IPS-NIHi7 (cell line): ENCODE data around the gene MACC1.
"Not testable (repeated sequence)": the region's sequence is repeated elsewhere in the genome, so short reads cannot be mapped to it uniquely, and the experiment has no call there.

Source experiments
- DNase-seq: peaks from one replicate; pipeline ENCODE4 v3.0.0; 2012; ENCODE audit warnings: mixed read lengths; ENCODE audit errors: extremely low spot score

Gene MACC1

GRCh38 chr7:20131776-20132175, 85.4 kb downstream of the MACC1 start:
- no peak for DNase-seq

GRCh38 chr7:20129920-20130319, 87.3 kb downstream of the MACC1 start:
- DNase-seq: no peak

GRCh38 chr7:20128001-20128400, 89.2 kb downstream of the MACC1 start:
- no peak for DNase-seq

DNA sequence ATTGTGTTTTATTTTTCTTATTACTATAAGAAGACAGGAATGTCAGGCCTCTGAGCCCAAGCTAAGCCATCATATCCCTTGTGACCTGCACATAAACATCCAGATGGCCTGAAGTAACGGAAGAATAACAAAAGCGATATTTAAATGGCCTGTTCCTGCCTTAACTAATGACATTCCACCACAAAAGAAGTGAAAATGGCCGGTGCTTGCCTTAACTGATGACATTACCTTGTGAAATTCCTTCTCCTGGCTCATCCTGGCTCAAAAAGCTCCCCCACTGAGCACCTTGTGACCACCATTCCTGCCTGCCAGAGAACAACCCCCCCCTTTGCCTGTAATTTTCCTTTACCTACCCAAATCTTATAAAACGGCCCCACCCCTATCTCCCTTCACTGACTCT, 91.1 kb downstream of the MACC1 start:
- not testable (repeated sequence) for DNase-seq

DNA sequence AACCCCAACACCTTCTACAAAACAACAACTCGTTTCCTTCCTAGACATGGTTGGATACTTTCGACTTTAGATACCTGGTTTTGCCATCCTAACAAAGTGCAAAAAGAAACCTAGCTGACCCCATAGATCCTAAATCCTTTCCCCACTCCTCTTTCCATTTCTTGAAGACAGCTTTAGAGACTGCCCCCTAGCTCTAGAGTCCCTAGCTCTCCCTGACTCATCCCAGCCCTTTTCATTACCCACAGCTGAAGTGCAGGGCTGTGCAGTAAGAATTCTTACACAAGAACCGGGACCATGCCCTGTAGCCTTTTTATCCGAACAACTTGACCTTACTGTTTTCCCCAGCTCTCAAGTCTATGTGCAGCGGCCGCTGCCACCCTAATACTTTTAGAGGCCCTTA, 93.1 kb downstream of the MACC1 start:
- not testable (repeated sequence) for DNase-seq

DNA sequence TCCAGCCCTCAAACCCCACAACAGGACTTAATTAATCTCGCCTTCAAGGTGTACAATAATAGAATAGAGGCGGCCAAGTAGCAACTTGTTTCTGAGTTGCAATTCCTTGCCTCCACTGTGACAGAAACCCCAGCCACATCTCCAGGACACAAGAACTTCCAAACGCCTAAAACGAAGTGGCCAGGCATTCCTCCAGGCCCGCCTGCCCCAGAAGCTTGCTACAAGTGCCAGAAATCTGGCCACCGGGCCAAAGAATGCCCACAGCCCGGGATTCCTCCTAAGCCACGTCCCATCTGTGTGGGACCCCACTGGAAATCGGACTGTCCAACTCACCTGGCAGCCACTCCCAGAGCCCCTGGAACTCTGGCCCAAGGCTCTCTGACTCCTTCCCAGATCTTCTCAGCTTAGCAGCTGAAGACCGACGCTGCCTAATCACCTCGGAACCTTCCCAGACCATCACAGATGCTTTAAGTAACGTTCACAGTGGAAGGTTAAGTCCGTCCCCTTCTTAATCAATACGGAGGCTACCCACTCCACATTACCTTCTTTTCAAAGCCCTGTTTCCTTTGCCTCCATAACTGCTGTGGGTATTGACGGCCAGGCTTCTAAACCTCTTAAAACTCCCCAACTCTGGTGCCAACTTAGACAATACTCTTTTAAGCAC, 94.4 kb downstream of the MACC1 start:
- not testable (repeated sequence) for DNase-seq

- no peak for DNase-seq
These were observed 95.1 kb downstream of the MACC1 start for GRCh38 chr7:20122073-20122472.

DNA sequence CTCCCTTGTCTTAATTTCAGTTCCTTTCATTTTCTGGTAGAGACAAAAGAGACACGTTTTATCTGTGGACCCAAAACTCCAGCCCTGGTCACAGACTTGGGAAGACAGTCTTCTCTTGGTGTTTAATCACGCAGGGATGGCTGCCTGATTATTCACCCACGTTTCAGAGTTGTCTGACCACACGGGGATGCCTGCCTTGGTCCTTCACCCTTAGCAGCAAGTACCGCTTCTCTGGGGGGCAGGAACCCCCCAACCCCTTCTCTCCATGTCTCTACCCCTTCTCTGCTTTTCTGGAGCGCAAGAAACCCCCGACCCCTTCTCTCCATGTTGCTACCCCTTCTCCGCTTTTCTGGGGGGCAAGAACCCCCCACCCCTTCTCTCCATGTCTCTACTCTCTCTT, 95.8 kb downstream of the MACC1 start:
- no peak for DNase-seq

DNA sequence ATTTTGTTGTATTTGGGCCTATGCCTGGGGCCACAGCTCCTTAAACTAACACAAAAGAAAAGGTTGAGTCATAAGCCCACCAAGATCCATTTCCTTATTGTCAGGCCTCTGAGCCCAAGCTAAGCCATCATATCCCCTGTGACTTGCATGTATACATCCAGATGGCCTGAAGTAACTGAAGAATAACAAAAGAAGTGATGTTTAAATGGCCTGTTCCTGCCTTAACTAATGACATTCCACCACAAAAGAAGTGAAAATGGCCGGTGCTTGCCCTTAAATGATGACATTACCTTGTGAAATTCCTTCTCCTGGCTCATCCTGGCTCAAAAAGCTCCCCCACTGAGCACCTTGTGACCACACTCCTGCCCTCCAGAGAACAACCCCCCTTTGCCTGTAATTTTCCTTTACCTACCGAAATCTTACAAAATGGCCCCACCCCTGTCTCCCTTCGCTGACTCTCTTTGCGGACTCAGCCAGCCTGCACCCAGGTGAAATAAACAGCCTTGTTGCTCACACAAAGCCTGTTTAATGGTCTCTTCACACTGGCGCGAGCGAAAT, 96.5 kb downstream of the MACC1 start:
- DNase-seq: peak; percentile 16

- peak; percentile 41 for DNase-seq
These were observed 100.3 kb downstream of the MACC1 start for GRCh38 chr7:20116869-20117268.

DNA sequence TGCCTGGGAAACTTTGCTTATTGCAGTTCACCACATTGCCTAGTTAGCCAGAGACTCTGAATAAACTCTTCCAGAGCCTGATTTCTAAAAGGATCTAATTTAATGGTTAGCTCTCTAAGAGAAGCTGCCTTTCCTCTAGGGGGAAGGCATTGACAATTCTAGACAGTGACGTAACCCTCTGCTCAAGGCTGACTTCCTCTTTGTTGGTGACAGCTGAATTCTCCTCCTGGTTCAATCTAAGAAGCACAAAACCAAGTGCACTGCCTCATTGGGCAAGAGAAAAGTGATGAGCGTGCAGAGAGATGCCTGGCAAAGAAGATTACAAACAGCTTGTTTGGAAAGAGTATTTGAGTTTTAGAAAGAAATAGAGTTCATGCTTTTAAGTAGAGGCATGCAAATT, 102.7 kb downstream of the MACC1 start:
- DNase-seq: no peak

DNA sequence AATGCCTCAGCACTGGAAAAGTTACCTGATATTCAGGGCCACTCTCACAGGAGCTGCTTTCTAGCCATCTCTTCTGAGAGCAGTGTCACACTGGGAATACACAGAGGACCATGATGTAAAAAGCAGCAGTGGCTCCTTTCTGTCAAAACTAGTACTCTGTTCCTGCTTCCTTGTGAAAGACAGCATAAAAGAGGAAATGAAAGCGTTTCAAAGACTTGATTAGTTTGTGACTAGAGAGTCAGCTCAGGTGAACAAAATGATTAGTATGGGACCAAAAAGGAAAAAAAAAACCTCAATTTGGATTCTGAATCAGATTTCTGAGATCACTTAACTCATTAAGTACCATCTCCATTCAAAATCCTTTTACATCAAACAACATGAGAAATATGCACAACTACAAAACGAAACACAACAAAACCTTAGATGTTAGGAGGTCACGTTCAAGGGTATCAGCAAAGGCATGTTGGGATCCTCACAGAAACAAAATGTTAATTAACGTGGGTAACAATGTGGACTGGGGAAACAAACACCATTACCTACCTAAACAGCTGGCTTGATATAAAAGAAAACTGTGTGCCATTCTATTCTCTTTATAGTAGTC, 103.7 kb downstream of the MACC1 start:
- DNase-seq: no peak

DNA sequence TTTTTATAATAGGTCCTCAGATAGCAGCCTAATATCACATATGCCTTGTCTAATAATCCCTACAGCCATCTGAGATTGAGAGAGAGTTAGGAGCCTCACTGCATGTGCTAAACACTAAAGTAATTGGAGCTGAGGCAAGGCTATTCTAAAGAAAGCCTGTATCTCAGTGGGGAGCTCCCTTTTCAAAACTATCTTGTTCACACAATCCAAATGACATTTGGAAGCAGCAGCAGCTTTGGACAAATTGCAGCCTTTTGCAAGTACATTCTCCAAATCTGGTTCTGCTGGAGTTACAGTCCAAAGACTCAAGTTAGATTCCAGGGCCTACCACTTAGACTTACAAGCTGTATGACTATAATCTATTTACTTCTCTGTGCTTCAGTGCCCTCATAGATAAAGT, 104.5 kb downstream of the MACC1 start:
- DNase-seq: no peak

- no peak for DNase-seq
These were observed 105.2 kb downstream of the MACC1 start for GRCh38 chr7:20111821-20112542.

DNA sequence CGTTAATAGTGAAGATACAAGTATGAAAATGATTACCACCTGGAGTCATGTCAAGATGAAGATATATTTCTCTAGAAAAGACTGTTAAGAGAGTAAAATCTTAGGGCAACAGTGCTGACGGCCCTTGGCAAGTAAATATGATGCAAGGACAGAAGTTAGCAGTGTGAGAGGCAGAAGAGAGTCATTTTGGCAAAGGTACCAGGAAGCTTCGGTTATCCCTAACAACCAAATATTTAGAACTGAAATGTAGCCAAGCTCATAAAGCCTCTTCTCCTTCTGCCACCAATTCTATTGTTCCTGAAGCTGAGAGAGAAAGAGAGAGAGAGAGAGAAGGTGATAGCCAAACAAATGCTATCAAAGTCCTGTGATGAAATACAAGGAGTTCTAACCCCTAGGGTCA, 109.6 kb downstream of the MACC1 start:
- DNase-seq: no peak

GRCh38 chr7:20104696-20105095, 112.5 kb downstream of the MACC1 start:
- no peak for DNase-seq

DNA sequence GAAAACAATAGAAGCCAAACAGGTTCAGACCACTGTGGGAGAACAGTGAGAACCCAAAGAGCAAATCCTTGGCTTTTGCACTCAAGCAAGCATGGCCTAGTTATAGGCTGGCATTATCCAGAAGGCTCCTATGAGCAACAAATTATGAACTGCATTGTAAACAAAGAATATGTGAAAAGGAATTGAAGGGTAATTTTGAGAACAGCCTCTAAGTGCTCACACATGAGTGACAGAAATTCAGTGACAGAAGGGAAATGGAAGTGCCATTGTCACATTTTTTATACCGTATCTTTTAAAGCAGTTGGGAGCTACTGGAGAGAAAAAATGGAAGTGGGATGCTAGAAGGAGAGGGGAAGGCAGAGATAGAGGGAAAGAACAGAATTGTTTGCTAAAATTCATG, 114.2 kb downstream of the MACC1 start:
- DNase-seq: no peak

DNA sequence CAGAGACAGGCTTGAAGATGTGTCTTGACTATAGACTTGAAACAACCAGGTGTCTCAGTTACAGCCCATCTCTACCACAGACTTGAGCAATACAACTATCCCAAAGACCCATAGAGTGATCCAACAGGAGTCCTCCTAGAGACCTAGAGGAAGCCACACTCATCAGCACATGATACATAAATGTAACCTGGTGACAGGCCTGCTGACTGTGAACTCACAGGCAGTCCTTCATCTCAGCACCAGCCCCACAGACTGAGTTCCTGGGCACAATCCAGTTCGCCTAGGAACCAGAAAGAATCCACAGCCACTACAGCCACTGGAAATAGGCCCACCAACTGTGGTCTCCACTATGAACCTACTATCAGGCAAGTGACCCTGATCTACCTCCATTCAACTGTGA, 121.3 kb downstream of the MACC1 start:
- DNase-seq: no peak

DNA sequence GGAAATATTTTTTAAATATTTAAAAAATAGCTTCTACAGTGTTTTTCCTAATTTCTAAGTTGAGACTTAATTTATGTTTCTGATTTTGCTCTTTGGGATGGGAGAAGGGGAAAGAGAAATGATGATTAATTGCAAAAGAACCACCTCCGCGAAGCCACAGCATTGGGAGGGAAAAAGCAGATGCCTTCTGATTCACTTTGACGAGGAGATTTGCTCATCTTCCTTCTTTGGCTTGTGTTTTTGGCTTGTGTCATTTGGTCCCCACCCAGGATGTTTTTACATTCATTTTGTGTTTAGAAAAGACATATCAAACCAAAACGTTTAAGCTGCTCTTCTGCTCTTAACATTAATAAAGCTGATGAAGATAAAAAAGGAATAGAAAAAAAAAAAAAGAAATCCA, 121.7 kb downstream of the MACC1 start:
- DNase-seq: no peak

DNA sequence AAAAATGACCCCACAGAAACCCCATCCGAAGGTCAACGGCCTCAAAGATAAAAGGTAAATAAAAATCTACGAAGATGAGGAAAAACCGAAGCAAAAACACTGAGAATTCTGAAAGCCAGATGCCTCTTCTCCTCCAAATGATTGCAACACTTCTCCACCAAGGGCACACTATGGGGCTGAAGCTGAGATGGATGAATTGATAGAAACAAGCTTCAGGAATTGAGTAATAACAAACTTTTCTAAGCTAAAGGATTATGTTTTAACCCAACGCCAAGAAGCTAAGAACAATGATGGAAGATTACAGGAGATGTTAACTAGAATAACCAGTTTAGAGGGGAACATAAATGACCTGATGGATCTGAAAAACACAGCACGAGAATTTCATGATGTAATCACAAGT, 127.8 kb downstream of the MACC1 start:
- DNase-seq: no peak

DNA sequence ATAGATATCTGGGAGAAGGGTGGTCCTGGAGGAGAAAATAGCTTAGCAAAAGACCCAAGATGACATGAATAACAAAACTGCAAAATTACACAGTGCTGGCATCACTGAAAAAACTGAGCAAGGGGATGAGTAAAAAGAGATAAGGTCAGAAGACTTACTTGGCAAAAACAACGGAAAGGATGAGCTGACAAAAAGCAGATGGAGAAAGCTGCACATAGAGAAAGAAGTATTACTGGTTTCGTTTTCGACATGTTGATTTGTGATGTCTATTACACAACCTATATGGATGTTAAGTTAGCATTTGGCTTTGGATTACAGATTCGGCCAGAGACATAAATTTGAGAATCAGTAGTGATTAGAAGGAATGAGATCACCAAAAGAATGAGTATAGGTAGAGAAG, 132.1 kb downstream of the MACC1 start:
- DNase-seq: no peak
